HEK293 (cell line): ENCODE measurements around the gene ALOX5AP.

ENCODE experiments used
- CTCF ChIA-PET: fragments of 350-600 bp; formaldehyde crosslinking; extraction: SDS; loops from one replicate; lab custom pipeline; 2021; ENCODE audit warnings: antibody characterized with exemption; lab: Yijun Ruan, JAX
- POLR2A ChIA-PET: fragments of 300-600 bp; formaldehyde crosslinking; extraction: SDS; loops from one replicate; lab custom pipeline; 2020; ENCODE audit warnings: antibody characterized with exemption, inconsistent platforms; lab: Yijun Ruan, JAX
- H3K27ac ChIP-seq: fragments of 200-500 bp; sonication (Bioruptor generic); 2 replicates; pipeline ENCODE4 v1.5.1; 2014; ENCODE audit warnings: low read depth, low read length, control low read depth, inconsistent platforms; ENCODE audit errors: extremely low read depth
- H3K36me3 ChIP-seq, 2 experiments: fragments of 200-500 bp in 1 of 2; sonication (Bioruptor generic) in 1 of 2; 1 replicate in 1 of 2; 2 replicates in 1 of 2; pipeline ENCODE4 v1.5.1; 2014 to 2017; ENCODE audit warnings: inconsistent platforms in 2 of 2, low read length in 2 of 2; ENCODE audit not compliant: control insufficient read depth in 2 of 2, insufficient read depth in 1 of 2
- H3K4me1 ChIP-seq: fragments of 200-500 bp; sonication (Bioruptor generic); 2 replicates; pipeline ENCODE4 v1.5.1; 2014; ENCODE audit warnings: mild to moderate bottlenecking, low read length, inconsistent platforms; ENCODE audit not compliant: control insufficient read depth, insufficient read depth
- H3K4me3 ChIP-seq: 2 replicates; pipeline ENCODE4 v1.5.1; 2011; ENCODE audit warnings: low read depth, mild to moderate bottlenecking, control low read depth, low read length, moderate library complexity
- H3K9me3 ChIP-seq: fragments of 200-500 bp; sonication (Bioruptor generic); 2 replicates; pipeline ENCODE4 v1.5.1; 2014; ENCODE audit warnings: low read depth, low read length, inconsistent platforms; ENCODE audit not compliant: control insufficient read depth, insufficient read depth
- GLIS1 ChIP-seq: fragments of 450-650 bp; formaldehyde crosslinking; IDR thresholded peaks from 2 replicates; pipeline ENCODE4 v1.5.1; 2016; ENCODE audit warnings: missing biosample characterization, missing genetic modification characterization
- OVOL3 ChIP-seq: fragments of 450-650 bp; formaldehyde crosslinking; IDR thresholded peaks from 2 replicates; pipeline ENCODE4 v1.5.1; 2016; ENCODE audit warnings: missing biosample characterization, missing genetic modification characterization
- REPIN1 ChIP-seq: fragments of 450-650 bp; formaldehyde crosslinking; IDR thresholded peaks from 2 replicates; pipeline ENCODE4 v1.5.1; 2017; ENCODE audit warnings: missing biosample characterization, missing genetic modification characterization, low read depth
- ZNF112 ChIP-seq: fragments of 450-650 bp; formaldehyde crosslinking; IDR thresholded peaks from 2 replicates; pipeline ENCODE4 v1.5.0; 2017; ENCODE audit warnings: missing biosample characterization, missing genetic modification characterization
- ZNF223 ChIP-seq: fragments of 450-650 bp; formaldehyde crosslinking; IDR thresholded peaks from 2 replicates; pipeline ENCODE4 v1.5.1; 2016; ENCODE audit warnings: missing biosample characterization, missing genetic modification characterization
- ZNF311 ChIP-seq: fragments of 450-650 bp; formaldehyde crosslinking; IDR thresholded peaks from 2 replicates; pipeline ENCODE4 v1.5.1; 2017; ENCODE audit warnings: missing biosample characterization, missing genetic modification characterization, borderline replicate concordance
- ZNF335 ChIP-seq: fragments of 450-650 bp; formaldehyde crosslinking; conservative IDR thresholded peaks from 2 replicates; pipeline ENCODE4 v1.5.1; 2016; ENCODE audit warnings: missing biosample characterization, missing genetic modification characterization
- ZNF394 ChIP-seq: fragments of 450-650 bp; formaldehyde crosslinking; IDR thresholded peaks from 2 replicates; pipeline ENCODE4 v1.5.1; 2016; ENCODE audit warnings: missing biosample characterization, missing genetic modification characterization, mild to moderate bottlenecking, moderate library complexity, borderline replicate concordance
- ZNF501 ChIP-seq: fragments of 450-650 bp; formaldehyde crosslinking; IDR thresholded peaks from 2 replicates; pipeline ENCODE4 v1.5.1; 2016; ENCODE audit warnings: missing biosample characterization, missing genetic modification characterization
- ZNF580 ChIP-seq: fragments of 450-650 bp; formaldehyde crosslinking; IDR thresholded peaks from 2 replicates; pipeline ENCODE4 v1.5.1; 2016; ENCODE audit warnings: missing biosample characterization, missing genetic modification characterization
- ZNF600 ChIP-seq: fragments of 450-650 bp; formaldehyde crosslinking; IDR thresholded peaks from 2 replicates; pipeline ENCODE4 v1.5.1; 2016; ENCODE audit warnings: missing biosample characterization, missing genetic modification characterization
- ZNF623 ChIP-seq: fragments of 450-650 bp; formaldehyde crosslinking; IDR thresholded peaks from 2 replicates; pipeline ENCODE4 v1.5.1; 2016; ENCODE audit warnings: missing biosample characterization, missing genetic modification characterization
- ZNF707 ChIP-seq: fragments of 450-650 bp; formaldehyde crosslinking; IDR thresholded peaks from 2 replicates; pipeline ENCODE4 v1.5.1; 2016; ENCODE audit warnings: missing biosample characterization, missing genetic modification characterization
- ZNF768 ChIP-seq: fragments of 450-650 bp; formaldehyde crosslinking; IDR thresholded peaks from 2 replicates; pipeline ENCODE4 v1.5.1; 2018; ENCODE audit warnings: missing biosample characterization, mild to moderate bottlenecking, missing genetic modification characterization
- ZNF777 ChIP-seq: fragments of 450-650 bp; formaldehyde crosslinking; IDR thresholded peaks from 2 replicates; pipeline ENCODE4 v1.5.1; 2017; ENCODE audit warnings: missing biosample characterization, missing genetic modification characterization, borderline replicate concordance
- ZSCAN30 ChIP-seq: fragments of 450-650 bp; IDR thresholded peaks from 2 replicates; pipeline ENCODE4 v1.5.1; 2018; ENCODE audit warnings: missing biosample characterization, mild to moderate bottlenecking, missing genetic modification characterization, moderate library complexity
- TF ChIP-seq, protein P1 (sequence below): fragments of 450-650 bp; formaldehyde crosslinking; IDR thresholded peaks from 2 replicates; pipeline ENCODE4 v1.5.1; 2016; ENCODE audit warnings: missing biosample characterization, missing genetic modification characterization
- TF ChIP-seq, protein P2 (sequence below): fragments of 450-650 bp; formaldehyde crosslinking; IDR thresholded peaks from 2 replicates; pipeline ENCODE4 v1.5.1; 2016; ENCODE audit warnings: missing biosample characterization, missing genetic modification characterization
- TF ChIP-seq, protein P3 (sequence below): fragments of 450-650 bp; formaldehyde crosslinking; IDR thresholded peaks from 2 replicates; pipeline ENCODE4 v1.5.0; 2017; ENCODE audit warnings: missing biosample characterization, missing genetic modification characterization, borderline replicate concordance
- TF ChIP-seq, protein P4 (sequence below): fragments of 450-650 bp; formaldehyde crosslinking; IDR thresholded peaks from 2 replicates; pipeline ENCODE4 v1.5.1; 2016; ENCODE audit warnings: missing biosample characterization, missing genetic modification characterization

The ALOX5AP gene

GRCh38 chr13:30809787-30810186 is 74.4 kb downstream of the ALOX5AP start:
- Histone ChIP-seq H3K4me3 (no peak overlapping the region), H3K4me1 (no peaks in the 10 kb centered on the region), H3K27ac (no peak overlapping the region), H3K36me3 (no peaks in the 10 kb centered on the region), H3K9me3 (no peaks in the 10 kb centered on the region)
- POLR2A ChIA-PET = no interaction called here
- peak; percentile 93 for TF ChIP-seq ZNF623
- TF ChIP-seq ZSCAN30 (tag by site-specific recombination) = no peak
- CTCF ChIA-PET = no interaction called here

- ChIA-PET CTCF (no interaction called here), POLR2A (no interaction called here)
- Histone ChIP-seq H3K27ac (no peak overlapping the region), H3K9me3 (no peaks in the 10 kb centered on the region), H3K4me1 (no peaks in the 10 kb centered on the region), H3K4me3 (no peak overlapping the region), H3K36me3 (no peaks in the 10 kb centered on the region)
- TF ChIP-seq ZNF768 (tag by site-specific recombination) = no peak
- no peak for TF ChIP-seq ZNF580
- TF ChIP-seq ZNF335 = no peak
- TF ChIP-seq GLIS1 (tag by site-specific recombination) = no peak
- TF ChIP-seq, protein P1, sequence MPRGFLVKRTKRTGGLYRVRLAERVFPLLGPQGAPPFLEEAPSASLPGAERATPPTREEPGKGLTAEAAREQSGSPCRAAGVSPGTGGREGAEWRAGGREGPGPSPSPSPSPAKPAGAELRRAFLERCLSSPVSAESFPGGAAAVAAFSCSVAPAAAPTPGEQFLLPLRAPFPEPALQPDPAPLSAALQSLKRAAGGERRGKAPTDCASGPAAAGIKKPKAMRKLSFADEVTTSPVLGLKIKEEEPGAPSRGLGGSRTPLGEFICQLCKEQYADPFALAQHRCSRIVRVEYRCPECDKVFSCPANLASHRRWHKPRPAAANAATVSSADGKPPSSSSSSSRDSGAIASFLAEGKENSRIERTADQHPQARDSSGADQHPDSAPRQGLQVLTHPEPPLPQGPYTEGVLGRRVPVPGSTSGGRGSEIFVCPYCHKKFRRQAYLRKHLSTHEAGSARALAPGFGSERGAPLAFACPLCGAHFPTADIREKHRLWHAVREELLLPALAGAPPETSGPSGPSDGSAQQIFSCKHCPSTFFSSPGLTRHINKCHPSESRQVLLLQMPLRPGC (tag by site-specific recombination) = no peak
- no peak for TF ChIP-seq REPIN1 (tag by site-specific recombination)
- TF ChIP-seq OVOL3 (tag by site-specific recombination) = no peak
- TF ChIP-seq, protein P2, sequence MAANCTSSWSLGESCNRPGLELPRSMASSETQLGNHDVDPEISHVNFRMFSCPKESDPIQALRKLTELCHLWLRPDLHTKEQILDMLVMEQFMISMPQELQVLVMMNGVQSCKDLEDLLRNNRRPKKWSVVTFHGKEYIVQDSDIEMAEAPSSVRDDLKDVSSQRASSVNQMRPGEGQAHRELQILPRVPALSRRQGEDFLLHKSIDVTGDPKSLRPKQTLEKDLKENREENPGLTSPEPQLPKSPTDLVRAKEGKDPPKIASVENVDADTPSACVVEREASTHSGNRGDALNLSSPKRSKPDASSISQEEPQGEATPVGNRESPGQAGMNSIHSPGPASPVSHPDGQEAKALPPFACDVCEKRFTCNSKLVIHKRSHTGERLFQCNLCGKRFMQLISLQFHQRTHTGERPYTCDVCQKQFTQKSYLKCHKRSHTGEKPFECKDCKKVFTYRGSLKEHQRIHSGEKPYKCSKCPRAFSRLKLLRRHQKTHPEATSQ (tag by site-specific recombination) = no peak
- TF ChIP-seq, protein P3, sequence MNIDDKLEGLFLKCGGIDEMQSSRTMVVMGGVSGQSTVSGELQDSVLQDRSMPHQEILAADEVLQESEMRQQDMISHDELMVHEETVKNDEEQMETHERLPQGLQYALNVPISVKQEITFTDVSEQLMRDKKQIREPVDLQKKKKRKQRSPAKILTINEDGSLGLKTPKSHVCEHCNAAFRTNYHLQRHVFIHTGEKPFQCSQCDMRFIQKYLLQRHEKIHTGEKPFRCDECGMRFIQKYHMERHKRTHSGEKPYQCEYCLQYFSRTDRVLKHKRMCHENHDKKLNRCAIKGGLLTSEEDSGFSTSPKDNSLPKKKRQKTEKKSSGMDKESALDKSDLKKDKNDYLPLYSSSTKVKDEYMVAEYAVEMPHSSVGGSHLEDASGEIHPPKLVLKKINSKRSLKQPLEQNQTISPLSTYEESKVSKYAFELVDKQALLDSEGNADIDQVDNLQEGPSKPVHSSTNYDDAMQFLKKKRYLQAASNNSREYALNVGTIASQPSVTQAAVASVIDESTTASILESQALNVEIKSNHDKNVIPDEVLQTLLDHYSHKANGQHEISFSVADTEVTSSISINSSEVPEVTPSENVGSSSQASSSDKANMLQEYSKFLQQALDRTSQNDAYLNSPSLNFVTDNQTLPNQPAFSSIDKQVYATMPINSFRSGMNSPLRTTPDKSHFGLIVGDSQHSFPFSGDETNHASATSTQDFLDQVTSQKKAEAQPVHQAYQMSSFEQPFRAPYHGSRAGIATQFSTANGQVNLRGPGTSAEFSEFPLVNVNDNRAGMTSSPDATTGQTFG (tag by site-specific recombination) = no peak
- TF ChIP-seq ZNF394 (tag by site-specific recombination) = no peak
- no peak for TF ChIP-seq ZNF112 (tag by site-specific recombination)
- no peak for TF ChIP-seq ZNF501 (tag by site-specific recombination)
- TF ChIP-seq ZNF600 (tag by site-specific recombination) = no peak
- TF ChIP-seq ZNF777 (tag by site-specific recombination) = no peak
- no peak for TF ChIP-seq ZNF707 (tag by site-specific recombination)
- no peak for TF ChIP-seq ZNF311 (tag by site-specific recombination)
- TF ChIP-seq, protein P4, sequence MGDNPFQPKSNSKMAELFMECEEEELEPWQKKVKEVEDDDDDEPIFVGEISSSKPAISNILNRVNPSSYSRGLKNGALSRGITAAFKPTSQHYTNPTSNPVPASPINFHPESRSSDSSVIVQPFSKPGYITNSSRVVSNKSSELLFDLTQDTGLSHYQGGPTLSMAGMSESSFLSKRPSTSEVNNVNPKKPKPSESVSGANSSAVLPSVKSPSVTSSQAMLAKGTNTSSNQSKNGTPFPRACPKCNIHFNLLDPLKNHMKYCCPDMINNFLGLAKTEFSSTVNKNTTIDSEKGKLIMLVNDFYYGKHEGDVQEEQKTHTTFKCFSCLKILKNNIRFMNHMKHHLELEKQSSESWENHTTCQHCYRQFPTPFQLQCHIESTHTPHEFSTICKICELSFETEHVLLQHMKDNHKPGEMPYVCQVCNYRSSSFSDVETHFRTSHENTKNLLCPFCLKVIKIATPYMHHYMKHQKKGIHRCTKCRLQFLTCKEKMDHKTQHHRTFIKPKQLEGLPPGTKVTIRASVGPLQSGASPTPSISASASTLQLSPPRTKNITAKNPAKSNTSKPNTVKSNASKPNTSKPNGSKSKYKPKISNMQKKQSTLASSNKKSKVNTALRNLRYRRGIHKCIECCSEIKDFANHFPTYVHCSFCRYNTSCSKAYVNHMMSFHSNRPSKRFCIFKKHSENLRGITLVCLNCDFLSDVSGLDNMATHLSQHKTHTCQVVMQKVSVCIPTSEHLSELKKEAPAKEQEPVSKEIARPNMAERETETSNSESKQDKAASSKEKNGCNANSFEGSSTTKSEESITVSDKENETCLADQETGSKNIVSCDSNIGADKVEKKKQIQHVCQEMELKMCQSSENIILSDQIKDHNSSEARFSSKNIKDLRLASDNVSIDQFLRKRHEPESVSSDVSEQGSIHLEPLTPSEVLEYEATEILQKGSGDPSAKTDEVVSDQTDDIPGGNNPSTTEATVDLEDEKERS = no peak
- TF ChIP-seq ZNF223 (tag by site-specific recombination) = no peak
Measured at GRCh38 chr13:30810261-30810701, 74.9 kb downstream of the ALOX5AP start.
